Ammon's horn (tissue), 1 donor: Measurements from ENCODE around the gene PRKG1.
"Not testable (repeated sequence)": the region's sequence is repeated elsewhere in the genome, so short reads cannot be mapped to it uniquely, and the experiment has no call there.

Experiments
- DNase-seq: peaks from one replicate; pipeline ENCODE4 v3.0.0-alpha.2; 2016; ENCODE audit warnings: low spot score

PRKG1 gene

GRCh38 chr10:51321980-51322379 is 247.7 kb downstream of the PRKG1 start:
- DNase-seq = no peak

GRCh38 chr10:51325649-51326048 is 251.4 kb downstream of the PRKG1 start:
- DNase-seq = no peak

GRCh38 chr10:51326174-51326573 is 251.9 kb downstream of the PRKG1 start:
- DNase-seq = no peak

- no peak for DNase-seq
Measured at GRCh38 chr10:51327432-51327831, 253.1 kb downstream of the PRKG1 start.

- no peak for DNase-seq
Measured at GRCh38 chr10:51340366-51340765, 266.1 kb downstream of the PRKG1 start.

- no peak for DNase-seq
Measured at GRCh38 chr10:51340845-51341610, 266.7 kb downstream of the PRKG1 start.

GRCh38 chr10:51341745-51342144 is 267.5 kb downstream of the PRKG1 start:
- not testable (repeated sequence) for DNase-seq

GRCh38 chr10:51342381-51342780 is 268.1 kb downstream of the PRKG1 start:
- DNase-seq = no peak

- DNase-seq = no peak
Measured at GRCh38 chr10:51343391-51343790, 269.1 kb downstream of the PRKG1 start.

- no peak for DNase-seq
Measured at GRCh38 chr10:51344371-51344770, 270.1 kb downstream of the PRKG1 start.

- no peak for DNase-seq
Measured at GRCh38 chr10:51348622-51349021, 274.3 kb downstream of the PRKG1 start.

- DNase-seq = no peak
Measured at GRCh38 chr10:51357170-51357569, 282.9 kb downstream of the PRKG1 start.

GRCh38 chr10:51358227-51358626 is 283.9 kb downstream of the PRKG1 start:
- DNase-seq = no peak

- DNase-seq = no peak
Measured at GRCh38 chr10:51363415-51363814, 289.1 kb downstream of the PRKG1 start.

- DNase-seq = no peak
Measured at GRCh38 chr10:51364674-51365073, 290.4 kb downstream of the PRKG1 start.

- no peak for DNase-seq
Measured at GRCh38 chr10:51366044-51366443, 291.8 kb downstream of the PRKG1 start.

GRCh38 chr10:51367127-51367526 is 292.8 kb downstream of the PRKG1 start:
- no peak for DNase-seq

GRCh38 chr10:51367694-51368093 is 293.4 kb downstream of the PRKG1 start:
- DNase-seq = no peak

GRCh38 chr10:51368943-51369342 is 294.7 kb downstream of the PRKG1 start:
- no peak for DNase-seq

GRCh38 chr10:51369903-51370302 is 295.6 kb downstream of the PRKG1 start:
- no peak for DNase-seq

GRCh38 chr10:51371743-51372142 is 297.5 kb downstream of the PRKG1 start:
- peak; percentile 22 for DNase-seq

GRCh38 chr10:51375790-51376189 is 301.5 kb downstream of the PRKG1 start:
- DNase-seq = no peak

GRCh38 chr10:51377070-51377931 is 303.0 kb downstream of the PRKG1 start:
- no peak for DNase-seq
